HCT116 (cell line): ENCODE results near the gene AASDH.

ENCODE experiments used
- EGR1 ChIP-seq: IDR thresholded peaks from 2 replicates; pipeline ENCODE4 v1.6.1; 2012; ENCODE audit warnings: low read depth
- ELF1 ChIP-seq: IDR thresholded peaks from 2 replicates; pipeline ENCODE4 v1.6.1; 2012; ENCODE audit warnings: low read depth, borderline replicate concordance
- EZH2 ChIP-seq: fragments of 200-600 bp; sonication (generic); IDR thresholded peaks from 2 replicates; pipeline ENCODE4 v1.6.1; 2017; ENCODE audit warnings: antibody characterized with exemption, mixed run types
- MAX ChIP-seq: IDR thresholded peaks from 2 replicates; pipeline ENCODE4 v1.6.1; 2012
- POLR2A ChIP-seq: IDR thresholded peaks from 2 replicates; pipeline ENCODE4 v1.7.0; 2011; ENCODE audit warnings: borderline replicate concordance; ENCODE audit not compliant: insufficient read depth, insufficient read length; ENCODE audit errors: extremely low read depth
- POLR2AphosphoS5 ChIP-seq: IDR thresholded peaks from 2 replicates; pipeline ENCODE4 v1.6.1; 2011; ENCODE audit warnings: mild to moderate bottlenecking, low read depth, low read length, moderate library complexity
- ZFX ChIP-seq: fragments of 450-650 bp; IDR thresholded peaks from 2 replicates; pipeline ENCODE4 v1.6.1; 2017
- ZNF274 ChIP-seq: fragments of 200-500 bp; sonication (Bioruptor generic); IDR thresholded peaks from 2 replicates; pipeline ENCODE4 v1.6.1; 2014; ENCODE audit warnings: mild to moderate bottlenecking, low read depth, low read length, inconsistent platforms
- TF ChIP-seq, protein P1 (sequence below), 3 experiments: fragments of 200-600 bp in 1 of 3; sonication (generic) in 1 of 3; IDR thresholded peaks in 2 of 3; conservative IDR thresholded peaks in 1 of 3; 2 replicates each; pipeline ENCODE4 v1.5.1; 2012 to 2017; ENCODE audit warnings: low read depth in 2 of 3, low read length in 2 of 3, antibody characterized with exemption in 1 of 3, borderline replicate concordance in 1 of 3, control low read depth in 1 of 3, mild to moderate bottlenecking in 1 of 3, mixed read lengths in 1 of 3, mixed run types in 1 of 3, moderate library complexity in 1 of 3; ENCODE audit not compliant: insufficient read depth in 1 of 3

GRCh38 chr4:56297776-56298175, 89.5 kb downstream of the AASDH start:
- TF ChIP-seq, protein P1, sequence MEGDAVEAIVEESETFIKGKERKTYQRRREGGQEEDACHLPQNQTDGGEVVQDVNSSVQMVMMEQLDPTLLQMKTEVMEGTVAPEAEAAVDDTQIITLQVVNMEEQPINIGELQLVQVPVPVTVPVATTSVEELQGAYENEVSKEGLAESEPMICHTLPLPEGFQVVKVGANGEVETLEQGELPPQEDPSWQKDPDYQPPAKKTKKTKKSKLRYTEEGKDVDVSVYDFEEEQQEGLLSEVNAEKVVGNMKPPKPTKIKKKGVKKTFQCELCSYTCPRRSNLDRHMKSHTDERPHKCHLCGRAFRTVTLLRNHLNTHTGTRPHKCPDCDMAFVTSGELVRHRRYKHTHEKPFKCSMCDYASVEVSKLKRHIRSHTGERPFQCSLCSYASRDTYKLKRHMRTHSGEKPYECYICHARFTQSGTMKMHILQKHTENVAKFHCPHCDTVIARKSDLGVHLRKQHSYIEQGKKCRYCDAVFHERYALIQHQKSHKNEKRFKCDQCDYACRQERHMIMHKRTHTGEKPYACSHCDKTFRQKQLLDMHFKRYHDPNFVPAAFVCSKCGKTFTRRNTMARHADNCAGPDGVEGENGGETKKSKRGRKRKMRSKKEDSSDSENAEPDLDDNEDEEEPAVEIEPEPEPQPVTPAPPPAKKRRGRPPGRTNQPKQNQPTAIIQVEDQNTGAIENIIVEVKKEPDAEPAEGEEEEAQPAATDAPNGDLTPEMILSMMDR (IDR thresholded peaks at IDR 0.05 in 2 of 3, conservative IDR thresholded peaks at IDR 0.05 in 1 of 3; ENCODE audit: borderline replicate concordance in 1 of 3, insufficient read depth in 1 of 3, low read depth in 2 of 3, low read length in 2 of 3): no peak
- TF ChIP-seq EGR1 (no peak), POLR2AphosphoS5 (no peak), POLR2A (no peak), EZH2 (no peak), ZNF274 (no peak), ZFX (no peak), MAX (no peak), ELF1 (no peak)
